ENCODE results near the gene HSPA5. TPM values are rescaled to one million over a fixed set of nuclear protein-coding genes. Genes with fewer than 3 reads are reported as not detected.

HSPA5 gene
- total RNA-seq, 1 donor from 2014 or later = 119 TPM

DNA sequence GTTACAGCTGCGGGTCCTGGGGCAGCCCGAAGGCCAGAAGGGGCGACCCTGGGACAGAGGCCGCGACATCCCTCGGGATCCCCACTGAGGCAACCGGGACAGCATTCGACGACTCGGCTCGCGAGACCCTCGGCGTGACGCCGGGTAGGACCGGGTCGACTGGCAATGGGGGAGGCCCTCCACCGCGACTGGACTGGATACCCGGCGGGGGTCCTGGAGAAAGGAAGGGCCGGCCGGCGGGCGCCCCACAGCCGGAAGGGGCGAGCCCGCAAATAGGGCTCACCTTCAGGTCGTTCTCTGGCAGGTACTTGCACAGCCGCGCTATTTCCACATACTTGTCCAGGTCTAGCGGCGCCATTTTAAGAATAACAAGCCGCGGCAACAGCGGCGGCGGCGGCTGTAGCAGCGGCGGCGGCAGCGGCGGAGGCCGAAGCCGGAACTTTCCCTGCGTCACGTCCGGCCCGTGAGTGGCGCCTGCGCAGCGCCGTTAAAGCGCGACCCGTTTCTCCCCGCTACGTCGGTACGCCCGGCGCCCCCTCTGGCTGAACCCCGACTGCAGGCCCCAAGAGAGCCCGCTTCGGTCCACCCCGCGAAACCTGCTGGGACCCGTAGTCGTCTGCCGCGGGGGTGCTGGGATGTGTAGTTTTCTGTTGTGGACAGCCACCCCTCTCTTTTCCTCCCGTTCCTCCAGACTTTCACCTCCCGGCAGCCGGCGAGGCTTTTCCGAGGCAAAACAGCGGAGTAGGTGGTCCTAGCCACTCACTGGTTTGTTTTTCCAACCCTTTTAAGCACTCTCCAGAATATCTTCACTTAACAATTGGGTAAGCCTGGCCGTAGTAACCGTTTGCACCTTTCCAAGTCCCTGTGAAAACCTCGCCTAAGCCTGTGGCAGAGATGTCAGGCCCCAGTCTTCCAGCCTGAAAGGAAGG is 51.5 kb downstream of the HSPA5 start, which contains the start of gene PPP6C:
TSS of gene PPP6C (minus strand) at position 443 of the 929 bp plus-strand sequence. CDS start at position 358, 85 bp downstream.
- ATAC-seq = peak; percentile 99

GRCh38 chr9:125189011-125189360 is 52.2 kb downstream of the HSPA5 start:
- no peak for ATAC-seq

Other genes starting within 250 kb of the HSPA5 start
- gene SCAI, start 97.8 kb downstream of the HSPA5 start, total RNA-seq = 3.0 TPM
- gene PPP6C, start 51.5 kb downstream of the HSPA5 start, total RNA-seq = 38.8 TPM
- gene RABEPK, start 40.8 kb downstream of the HSPA5 start, total RNA-seq = 15.0 TPM
- gene GAPVD1, start 20.5 kb upstream of the HSPA5 start, total RNA-seq = 34.6 TPM

Data from esophagus mucosa (tissue), 1 donor.